ENCODE data around the gene ANGPTL7.

DNA sequence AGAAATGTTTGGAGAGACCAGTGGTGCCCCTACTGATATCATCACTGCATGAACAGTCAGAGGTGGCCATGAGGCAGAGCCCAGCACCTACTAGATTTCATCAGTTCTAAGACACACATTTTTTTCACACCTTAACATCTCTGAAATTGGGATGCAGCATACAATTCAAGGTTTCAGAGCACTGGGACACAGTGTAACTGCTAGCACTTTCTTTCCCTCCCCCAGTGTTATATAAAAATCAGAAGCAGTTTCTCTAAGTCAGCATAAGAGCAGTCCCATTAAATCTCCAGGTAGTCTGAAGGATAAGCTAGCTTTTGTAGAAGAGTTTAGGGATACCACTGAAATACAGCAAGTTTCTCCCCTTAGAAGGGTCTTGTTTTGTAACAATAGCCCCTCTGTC, 10.0 kb upstream of the ANGPTL7 start:
- TF ChIP-seq, protein P1, sequence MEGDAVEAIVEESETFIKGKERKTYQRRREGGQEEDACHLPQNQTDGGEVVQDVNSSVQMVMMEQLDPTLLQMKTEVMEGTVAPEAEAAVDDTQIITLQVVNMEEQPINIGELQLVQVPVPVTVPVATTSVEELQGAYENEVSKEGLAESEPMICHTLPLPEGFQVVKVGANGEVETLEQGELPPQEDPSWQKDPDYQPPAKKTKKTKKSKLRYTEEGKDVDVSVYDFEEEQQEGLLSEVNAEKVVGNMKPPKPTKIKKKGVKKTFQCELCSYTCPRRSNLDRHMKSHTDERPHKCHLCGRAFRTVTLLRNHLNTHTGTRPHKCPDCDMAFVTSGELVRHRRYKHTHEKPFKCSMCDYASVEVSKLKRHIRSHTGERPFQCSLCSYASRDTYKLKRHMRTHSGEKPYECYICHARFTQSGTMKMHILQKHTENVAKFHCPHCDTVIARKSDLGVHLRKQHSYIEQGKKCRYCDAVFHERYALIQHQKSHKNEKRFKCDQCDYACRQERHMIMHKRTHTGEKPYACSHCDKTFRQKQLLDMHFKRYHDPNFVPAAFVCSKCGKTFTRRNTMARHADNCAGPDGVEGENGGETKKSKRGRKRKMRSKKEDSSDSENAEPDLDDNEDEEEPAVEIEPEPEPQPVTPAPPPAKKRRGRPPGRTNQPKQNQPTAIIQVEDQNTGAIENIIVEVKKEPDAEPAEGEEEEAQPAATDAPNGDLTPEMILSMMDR (conservative IDR thresholded peaks at IDR 0.05 in 1 of 2, IDR thresholded peaks at IDR 0.05 in 1 of 2; ENCODE audit: low read depth in 1 of 2, low read length in 2 of 2), result no peak
- no peak for TF ChIP-seq EZH2 (IDR thresholded peaks at IDR 0.05; ENCODE audit: low read length, missing control alignments)

All from fibroblast of lung (primary cell).